GM12872 (cell line): ENCODE measurements around the gene PRKAR2B.

ENCODE experiments used
- CTCF ChIP-seq: IDR thresholded peaks from 3 replicates; pipeline ENCODE4 v1.5.1; 2011; ENCODE audit warnings: low read depth, mild to moderate bottlenecking, low read length, moderate library complexity; ENCODE audit not compliant: insufficient read depth

PRKAR2B gene

GRCh38 chr7:107037717-107038603 lies 6.5 kb upstream of the PRKAR2B start:
- no peak for TF ChIP-seq CTCF

- TF ChIP-seq CTCF = no peak
Measured at GRCh38 chr7:107039199-107039900, 5.2 kb upstream of the PRKAR2B start.

- TF ChIP-seq CTCF = no peak
Measured at GRCh38 chr7:107041097-107041496, 3.4 kb upstream of the PRKAR2B start.

- no peak for TF ChIP-seq CTCF
Measured at GRCh38 chr7:107043491-107043890, 1.0 kb upstream of the PRKAR2B start.

- TF ChIP-seq CTCF = no peak
Measured at GRCh38 chr7:107043921-107044346, 571 bp upstream of the PRKAR2B start.

GRCh38 chr7:107045195-107045960 lies 873 bp downstream of the PRKAR2B start:
- TF ChIP-seq CTCF = no peak

- TF ChIP-seq CTCF = no peak
Measured at GRCh38 chr7:107045980-107046379, 1.5 kb downstream of the PRKAR2B start.
